DOHH2 (cell line): ENCODE results near the gene VTI1A.

Experiments
- EZH2phosphoT487 ChIP-seq: fragments of 200-600 bp; sonication (generic); IDR thresholded peaks from 2 replicates; pipeline ENCODE4 v1.6.1; 2017; ENCODE audit warnings: borderline replicate concordance, mild to moderate bottlenecking, antibody characterized with exemption, low read length, moderate library complexity, mixed read lengths
- TF ChIP-seq, protein P1 (sequence below): fragments of 200-600 bp; sonication (generic); IDR thresholded peaks from one replicate; pipeline ENCODE4 v1.5.1; 2014; ENCODE audit warnings: antibody characterized with exemption, mild to moderate bottlenecking, low read depth, low read length; ENCODE audit not compliant: poor library complexity, severe bottlenecking

DNA sequence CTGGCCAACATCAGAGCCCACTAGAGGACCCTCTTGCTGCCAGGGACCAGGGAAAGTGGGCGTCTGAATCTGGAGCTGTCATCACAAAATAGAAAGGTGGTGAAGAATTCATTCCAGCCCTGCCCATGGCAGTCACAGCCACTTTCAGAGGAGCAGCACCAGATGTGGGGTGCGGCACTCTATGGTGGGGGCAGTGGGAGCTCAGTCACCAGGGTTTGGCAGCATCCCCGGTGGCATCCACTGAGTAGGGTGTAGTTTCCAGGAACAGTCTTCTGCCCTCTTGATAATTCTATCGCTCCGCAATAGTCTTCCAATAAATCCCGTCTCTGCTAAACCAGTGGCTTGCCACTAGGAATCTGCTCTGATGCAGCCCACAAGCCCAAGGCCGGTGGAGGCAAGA lies 394.5 kb downstream of the VTI1A start:
- TF ChIP-seq, protein P1, sequence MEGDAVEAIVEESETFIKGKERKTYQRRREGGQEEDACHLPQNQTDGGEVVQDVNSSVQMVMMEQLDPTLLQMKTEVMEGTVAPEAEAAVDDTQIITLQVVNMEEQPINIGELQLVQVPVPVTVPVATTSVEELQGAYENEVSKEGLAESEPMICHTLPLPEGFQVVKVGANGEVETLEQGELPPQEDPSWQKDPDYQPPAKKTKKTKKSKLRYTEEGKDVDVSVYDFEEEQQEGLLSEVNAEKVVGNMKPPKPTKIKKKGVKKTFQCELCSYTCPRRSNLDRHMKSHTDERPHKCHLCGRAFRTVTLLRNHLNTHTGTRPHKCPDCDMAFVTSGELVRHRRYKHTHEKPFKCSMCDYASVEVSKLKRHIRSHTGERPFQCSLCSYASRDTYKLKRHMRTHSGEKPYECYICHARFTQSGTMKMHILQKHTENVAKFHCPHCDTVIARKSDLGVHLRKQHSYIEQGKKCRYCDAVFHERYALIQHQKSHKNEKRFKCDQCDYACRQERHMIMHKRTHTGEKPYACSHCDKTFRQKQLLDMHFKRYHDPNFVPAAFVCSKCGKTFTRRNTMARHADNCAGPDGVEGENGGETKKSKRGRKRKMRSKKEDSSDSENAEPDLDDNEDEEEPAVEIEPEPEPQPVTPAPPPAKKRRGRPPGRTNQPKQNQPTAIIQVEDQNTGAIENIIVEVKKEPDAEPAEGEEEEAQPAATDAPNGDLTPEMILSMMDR = no peak
- no peak for TF ChIP-seq EZH2phosphoT487
